Mesendoderm (in vitro differentiated cells): ENCODE measurements around the gene KXD1.

ENCODE experiments used
- DNase-seq: peaks from one replicate; pipeline ENCODE4 v3.0.0; 2013
- H2AK5ac ChIP-seq: 2 replicates; pipeline ENCODE4 v1.6.1; 2013; ENCODE audit warnings: low read length, inconsistent platforms
- H2BK120ac ChIP-seq: 2 replicates; pipeline ENCODE4 v1.6.1; 2013; ENCODE audit warnings: low read depth, mild to moderate bottlenecking, low read length, moderate library complexity, mixed read lengths
- H2BK15ac ChIP-seq: replicated peaks from 2 replicates; pipeline ENCODE4 v1.6.1; 2013; ENCODE audit warnings: low read depth, mild to moderate bottlenecking, moderate library complexity
- H2BK5ac ChIP-seq: 2 replicates; pipeline ENCODE4 v1.6.1; 2013; ENCODE audit warnings: low read length, inconsistent platforms
- H3K18ac ChIP-seq: 2 replicates; pipeline ENCODE4 v1.6.1; 2013; ENCODE audit warnings: mild to moderate bottlenecking, low read length, mixed read lengths
- H3K23ac ChIP-seq: one replicate; pipeline ENCODE4 v1.6.1; 2013; ENCODE audit warnings: low read length
- H3K27ac ChIP-seq: 2 replicates; pipeline ENCODE4 v1.5.1; 2013; ENCODE audit warnings: low read depth, mild to moderate bottlenecking, inconsistent platforms, low read length, moderate library complexity
- H3K27me3 ChIP-seq: 2 replicates; pipeline ENCODE4 v1.6.1; 2013; ENCODE audit warnings: low read length, control low read depth, mild to moderate bottlenecking, inconsistent platforms; ENCODE audit not compliant: insufficient read depth, poor library complexity
- H3K36me3 ChIP-seq: 2 replicates; pipeline ENCODE4 v1.6.1; 2013; ENCODE audit warnings: low read length, inconsistent platforms; ENCODE audit not compliant: control insufficient read depth, insufficient read depth
- H3K4ac ChIP-seq: one replicate; pipeline ENCODE4 v1.6.1; 2013; ENCODE audit warnings: low read depth, mild to moderate bottlenecking, low read length, moderate library complexity
- H3K4me1 ChIP-seq: 2 replicates; pipeline ENCODE4 v1.6.1; 2013; ENCODE audit warnings: low read depth, low read length, inconsistent platforms; ENCODE audit not compliant: control insufficient read depth
- H3K4me2 ChIP-seq: 2 replicates; pipeline ENCODE4 v1.6.1; 2013; ENCODE audit warnings: low read length
- H3K4me3 ChIP-seq: 2 replicates; pipeline ENCODE4 v1.5.1; 2013; ENCODE audit warnings: mild to moderate bottlenecking, low read length
- H3K56ac ChIP-seq: one replicate; pipeline ENCODE4 v1.6.1; 2013; ENCODE audit warnings: low read length
- H3K79me1 ChIP-seq: 2 replicates; pipeline ENCODE4 v1.6.1; 2013; ENCODE audit warnings: low read length, inconsistent platforms
- H3K79me2 ChIP-seq: 2 replicates; pipeline ENCODE4 v1.6.1; 2013; ENCODE audit warnings: mild to moderate bottlenecking, low read length; ENCODE audit not compliant: control insufficient read depth, insufficient read depth
- H3K9ac ChIP-seq: 2 replicates; pipeline ENCODE4 v1.6.1; 2013; ENCODE audit warnings: low read length, inconsistent platforms
- H4K5ac ChIP-seq: one replicate; pipeline ENCODE4 v1.6.1; 2013; ENCODE audit warnings: low read length
- H4K8ac ChIP-seq: one replicate; pipeline ENCODE4 v1.6.1; 2013; ENCODE audit warnings: low read depth, mild to moderate bottlenecking, control low read depth, low read length, moderate library complexity
- WGBS: extraction: QIAGEN DNeasy Blood & Tissue Kit; methylation state at CpG from one replicate; pipeline ENCODE4 v1.1.7; 2013; ENCODE audit warnings: low lambda C conversion rate, missing lambda C conversion rate; ENCODE audit not compliant: insufficient coverage; ENCODE audit errors: extremely low coverage; 5-methylcytosine and 5-hydroxymethylcytosine counted together

KXD1 gene

GRCh38 chr19:18559685-18560084, 2.0 kb downstream of the KXD1 start:
- H2BK5ac ChIP-seq, result no peak overlapping the region
- no CpG with 5 or more reads among the region's 5 CpGs for WGBS
- no peak overlapping the region for H3K9ac ChIP-seq

GRCh38 chr19:18562086-18562485, 4.4 kb downstream of the KXD1 start:
- Histone ChIP-seq H3K9ac (no peak overlapping the region), H3K79me2 (peaks cover 16% of the 10 kb centered on the region), H2BK120ac (no peak overlapping the region), H3K79me1 (peaks cover 12% of the 10 kb centered on the region), H3K27me3 (no peaks in the 10 kb centered on the region), H3K56ac (no peak overlapping the region), H3K4me3 (no peak overlapping the region), H2AK5ac (no peak overlapping the region), H3K23ac (no peak overlapping the region), H2BK5ac (no peak overlapping the region), H2BK15ac (no peak overlapping the region), H4K5ac (no peak overlapping the region), H3K18ac (no peak overlapping the region), H3K4ac (no peak overlapping the region), H4K8ac (no peak overlapping the region), H3K4me1 (peaks cover 1% of the 10 kb centered on the region), H3K4me2 (no peak overlapping the region), H3K36me3 (peaks cover 7% of the 10 kb centered on the region), H3K27ac (no peak overlapping the region)
- no CpG with 5 or more reads among the region's 14 CpGs for WGBS
- no peak for DNase-seq

More at GRCh38 chr19:18559685-18560084, 2.0 kb downstream of the KXD1 start:
- Histone ChIP-seq H3K4me1 (peaks cover 1% of the 10 kb centered on the region), H3K27ac (no peak overlapping the region), H3K23ac (no peak overlapping the region), H4K8ac (no peak overlapping the region), H3K4ac (no peak overlapping the region), H2BK15ac (no peak overlapping the region), H2AK5ac (no peak overlapping the region), H3K4me2 (no peak overlapping the region), H3K36me3 (peaks cover 4% of the 10 kb centered on the region), H2BK120ac (no peak overlapping the region), H3K79me1 (peaks cover 12% of the 10 kb centered on the region), H3K27me3 (no peaks in the 10 kb centered on the region), H3K18ac (no peak overlapping the region), H3K56ac (no peak overlapping the region), H4K5ac (no peak overlapping the region), H3K79me2 (peaks cover 16% of the 10 kb centered on the region), H3K4me3 (no peak overlapping the region)
- DNase-seq, result no peak

GRCh38 chr19:18566953-18567352, 9.3 kb downstream of the KXD1 start:
- no peaks in the 10 kb centered on the region for H3K79me1 ChIP-seq
- H3K18ac ChIP-seq, result no peak overlapping the region
- no peak overlapping the region for H3K4me2 ChIP-seq
- H2AK5ac ChIP-seq, result no peak overlapping the region
- no peak overlapping the region for H3K56ac ChIP-seq
- no peak overlapping the region for H2BK120ac ChIP-seq
- no peaks in the 10 kb centered on the region for H3K27me3 ChIP-seq
- no peak overlapping the region for H3K4ac ChIP-seq
- no peak overlapping the region for H3K4me3 ChIP-seq
- no peak overlapping the region for H4K8ac ChIP-seq
- no peak overlapping the region for H3K27ac ChIP-seq
- no peak overlapping the region for H4K5ac ChIP-seq
- H3K4me1 ChIP-seq, result no peaks in the 10 kb centered on the region
- no CpG with 5 or more reads among the region's 8 CpGs for WGBS
- no peak for DNase-seq
- H2BK5ac ChIP-seq, result no peak overlapping the region
- H3K23ac ChIP-seq, result no peak overlapping the region
- H3K79me2 ChIP-seq, result peaks cover 2% of the 10 kb centered on the region
- H3K9ac ChIP-seq, result no peak overlapping the region
- H3K36me3 ChIP-seq, result peaks cover 12% of the 10 kb centered on the region
- H2BK15ac ChIP-seq, result no peak overlapping the region

- no peak overlapping the region for H3K4ac ChIP-seq
- H3K23ac ChIP-seq, result no peak overlapping the region
- no peak overlapping the region for H2BK5ac ChIP-seq
- no peak overlapping the region for H4K5ac ChIP-seq
- no peak overlapping the region for H4K8ac ChIP-seq
- H3K18ac ChIP-seq, result no peak overlapping the region
- H3K4me3 ChIP-seq, result no peak overlapping the region
- H2AK5ac ChIP-seq, result no peak overlapping the region
- peaks cover 8% of the 10 kb centered on the region for H3K79me1 ChIP-seq
- H3K4me2 ChIP-seq, result no peak overlapping the region
- no peak overlapping the region for H3K27ac ChIP-seq
- no peak overlapping the region for H3K9ac ChIP-seq
- H2BK15ac ChIP-seq, result no peak overlapping the region
- no peaks in the 10 kb centered on the region for H3K27me3 ChIP-seq
- DNase-seq, result no peak
- peaks cover 15% of the 10 kb centered on the region for H3K36me3 ChIP-seq
- H3K56ac ChIP-seq, result no peak overlapping the region
- WGBS, result no CpG with 5 or more reads among the region's 15 CpGs
- peaks cover 4% of the 10 kb centered on the region for H3K4me1 ChIP-seq
- no peak overlapping the region for H2BK120ac ChIP-seq
- H3K79me2 ChIP-seq, result peaks cover 16% of the 10 kb centered on the region
These were observed 10.7 kb downstream of the KXD1 start for GRCh38 chr19:18568367-18568766.

GRCh38 chr19:18571564-18572344, 14.1 kb downstream of the KXD1 start, which contains the start of gene UBA52:
UBA52 (plus strand) TSS chr19:18571857; CDS start chr19:18573301, 1,444 bp downstream.
- Histone ChIP-seq H3K56ac (peak within 1 kb of the TSS; percentile 93), H3K9ac (peak within 1 kb of the TSS; percentile 85), H3K79me2 (peaks cover 19% of the 10 kb centered on the region), H3K79me1 (peaks cover 19% of the 10 kb centered on the region), H2BK120ac (no peak within 1 kb of the TSS), H4K5ac (no peak within 1 kb of the TSS), H3K18ac (peak within 1 kb of the TSS; percentile 95), H3K23ac (no peak within 1 kb of the TSS), H4K8ac (no peak within 1 kb of the TSS), H2BK5ac (peak within 1 kb of the TSS; percentile 43), H3K36me3 (peaks cover 28% of the 10 kb centered on the region), H2AK5ac (no peak within 1 kb of the TSS), H3K4ac (peak within 1 kb of the TSS; percentile 98), H3K4me3 (peak within 1 kb of the TSS; percentile 65), H3K27ac (peak within 1 kb of the TSS; percentile 58), H2BK15ac (no peak within 1 kb of the TSS), H3K4me2 (peak within 1 kb of the TSS; percentile 95), H3K27me3 (no peaks in the 10 kb centered on the region), H3K4me1 (peaks cover 4% of the 10 kb centered on the region)
- peak; percentile 99 for DNase-seq
- no CpG with 5 or more reads among the region's 75 CpGs for WGBS
